Measurements from ENCODE around the gene RAD9A. TPM values are rescaled to one million over a fixed set of nuclear protein-coding genes. Genes with fewer than 3 reads are reported as not detected.

The RAD9A gene
- total and polyA plus RNA-seq, 2 experiments from 2014 or later = 3.9 to 4.6 TPM

GRCh38 chr11:67365736-67366444, 25.9 kb upstream of the RAD9A start:
- no peak for TF ChIP-seq EZH2phosphoT487 (IDR thresholded peaks at IDR 0.05; ENCODE audit: insufficient read depth, low read depth)
- no peak for TF ChIP-seq EZH2 (IDR thresholded peaks at IDR 0.05; ENCODE audit: insufficient read depth, poor library complexity, severe bottlenecking)
- no peak for DNase-seq
- no peaks in the 10 kb centered on the region for H3K9me2 ChIP-seq (ENCODE audit: insufficient read depth)
- peaks cover 23% of the 10 kb centered on the region for H4K20me1 ChIP-seq (ENCODE audit: insufficient read depth)
- H2AFZ ChIP-seq = no peak overlapping the region
- peak overlapping the region; percentile 69 for H3K4me2 ChIP-seq (ENCODE audit: unreplicated experiment)
- peaks cover 19% of the 10 kb centered on the region; the same call in 1 of the 2 replicates for H3K36me3 ChIP-seq (ENCODE audit: low read depth)
- H3K9me3 ChIP-seq (ENCODE audit: low read depth) = no peaks in the 10 kb centered on the region
- peaks cover 50% of the 10 kb centered on the region for H3K4me1 ChIP-seq (ENCODE audit: insufficient read depth)
- peak overlapping the region; percentile 62 for H3K27ac ChIP-seq
- peaks cover 99% of the 10 kb centered on the region for H3K79me2 ChIP-seq (ENCODE audit: insufficient read depth)
- H3F3A ChIP-seq (ENCODE audit: insufficient read depth) = peaks cover 62% of the 10 kb centered on the region
- in situ Hi-C loops (cut with MboI) = no loop called here
- H3K9ac ChIP-seq = peak overlapping the region; percentile 62
- H3K4me3 ChIP-seq = 0 out of 2 replicates have a peak overlapping the region, but pooled peaks have one; percentile 36
- WGBS, 2 experiments (ENCODE audit: low coverage in 1 of 2, low lambda C conversion rate in 2 of 2, missing lambda C conversion rate in 2 of 2) = 72 to 82% methylated on average over 14 of the region's 14 CpGs
- H3K27me3 ChIP-seq (replicated peaks; ENCODE audit: insufficient read depth) = no peaks in the 10 kb centered on the region

- H3K27ac ChIP-seq = peak overlapping the region; percentile 62
- peak; percentile 41 for DNase-seq
Observed at GRCh38 chr11:67366546-67366945, 25.2 kb upstream of the RAD9A start.

GRCh38 chr11:67366961-67367760, 24.6 kb upstream of the RAD9A start:
- Histone ChIP-seq H3K27ac (peak overlapping the region; percentile 62), H3K4me1 (ENCODE audit: insufficient read depth) (peaks cover 55% of the 10 kb centered on the region), H3F3A (ENCODE audit: insufficient read depth) (peaks cover 49% of the 10 kb centered on the region), H3K27me3 (replicated peaks; ENCODE audit: insufficient read depth) (no peaks in the 10 kb centered on the region), H2AFZ (no peak overlapping the region), H3K79me2 (ENCODE audit: insufficient read depth) (peaks cover 100% of the 10 kb centered on the region), H4K20me1 (ENCODE audit: insufficient read depth) (peaks cover 23% of the 10 kb centered on the region), H3K36me3 (ENCODE audit: low read depth) (peaks cover 19% of the 10 kb centered on the region; the same call in 1 of the 2 replicates), H3K4me2 (ENCODE audit: unreplicated experiment) (peak overlapping the region; percentile 69), H3K9ac (peak overlapping the region; percentile 62), H3K9me3 (ENCODE audit: low read depth) (no peaks in the 10 kb centered on the region), H3K9me2 (ENCODE audit: insufficient read depth) (no peaks in the 10 kb centered on the region), H3K4me3 (peak overlapping the region; percentile 36)
- DNase-seq = peak; percentile 40
- 52 to 59% methylated on average over 19 to 25 of the region's 25 CpGs for WGBS, 2 experiments (ENCODE audit: low coverage in 1 of 2, low lambda C conversion rate in 2 of 2, missing lambda C conversion rate in 2 of 2)
- in situ Hi-C loops (cut with MboI) = no loop called here
- TF ChIP-seq EZH2 (IDR thresholded peaks at IDR 0.05; ENCODE audit: insufficient read depth, poor library complexity, severe bottlenecking) (no peak), EZH2phosphoT487 (IDR thresholded peaks at IDR 0.05; ENCODE audit: insufficient read depth, low read depth) (no peak)

More at GRCh38 chr11:67366546-67366945, 25.2 kb upstream of the RAD9A start:
- Histone ChIP-seq H2AFZ (no peak overlapping the region), H3K9me2 (ENCODE audit: insufficient read depth) (no peaks in the 10 kb centered on the region), H3K36me3 (ENCODE audit: low read depth) (peaks cover 19% of the 10 kb centered on the region; the same call in 1 of the 2 replicates), H3K4me2 (ENCODE audit: unreplicated experiment) (peak overlapping the region; percentile 69), H4K20me1 (ENCODE audit: insufficient read depth) (peaks cover 23% of the 10 kb centered on the region), H3K9ac (peak overlapping the region; percentile 62), H3K27me3 (replicated peaks; ENCODE audit: insufficient read depth) (no peaks in the 10 kb centered on the region), H3K4me1 (ENCODE audit: insufficient read depth) (peaks cover 55% of the 10 kb centered on the region), H3F3A (ENCODE audit: insufficient read depth) (peaks cover 55% of the 10 kb centered on the region), H3K4me3 (peak overlapping the region; percentile 36), H3K79me2 (ENCODE audit: insufficient read depth) (peaks cover 100% of the 10 kb centered on the region), H3K9me3 (ENCODE audit: low read depth) (no peaks in the 10 kb centered on the region)
- WGBS, 2 experiments (ENCODE audit: low coverage in 1 of 2, low lambda C conversion rate in 2 of 2, missing lambda C conversion rate in 2 of 2) = 38 to 53% methylated on average over 3 to 8 of the region's 8 CpGs
- no peak for TF ChIP-seq EZH2 (IDR thresholded peaks at IDR 0.05; ENCODE audit: insufficient read depth, poor library complexity, severe bottlenecking)
- in situ Hi-C loops (cut with MboI) = no loop called here

- Histone ChIP-seq H3K9me3 (ENCODE audit: low read depth) (no peaks in the 10 kb centered on the region), H3K36me3 (ENCODE audit: low read depth) (peaks cover 16% of the 10 kb centered on the region; the same call in 1 of the 2 replicates), H3K9ac (no peak overlapping the region), H2AFZ (no peak overlapping the region), H3K4me1 (ENCODE audit: insufficient read depth) (peaks cover 55% of the 10 kb centered on the region), H3K9me2 (ENCODE audit: insufficient read depth) (no peaks in the 10 kb centered on the region), H3K4me2 (ENCODE audit: unreplicated experiment) (peak overlapping the region; percentile 69), H3F3A (ENCODE audit: insufficient read depth) (peaks cover 42% of the 10 kb centered on the region), H3K4me3 (peak overlapping the region; percentile 21; the same call in 1 of the 2 replicates), H4K20me1 (ENCODE audit: insufficient read depth) (peaks cover 23% of the 10 kb centered on the region), H3K27ac (peak overlapping the region; percentile 98; the same call in 1 of the 2 replicates), H3K27me3 (replicated peaks; ENCODE audit: insufficient read depth) (no peaks in the 10 kb centered on the region), H3K79me2 (ENCODE audit: insufficient read depth) (peaks cover 96% of the 10 kb centered on the region)
- in situ Hi-C loops (cut with MboI) = no loop called here
- WGBS, 2 experiments (ENCODE audit: low coverage in 1 of 2, low lambda C conversion rate in 2 of 2, missing lambda C conversion rate in 2 of 2) = 81 to 87% methylated on average over 5 to 7 of the region's 7 CpGs
- DNase-seq = peak; percentile 25
- no peak for TF ChIP-seq EZH2 (IDR thresholded peaks at IDR 0.05; ENCODE audit: insufficient read depth, poor library complexity, severe bottlenecking)
- TF ChIP-seq EZH2phosphoT487 (IDR thresholded peaks at IDR 0.05; ENCODE audit: insufficient read depth, low read depth) = no peak
Observed at GRCh38 chr11:67367761-67368227, 24.0 kb upstream of the RAD9A start.

Measured in GM23248 (cell line).